HG03521 (cell line): Measurements from ENCODE around the gene KCNK1.
"Not testable (repeated sequence)": the region's sequence is repeated elsewhere in the genome, so short reads cannot be mapped to it uniquely, and the experiment has no call there.

Experiments
- ATAC-seq: cut with Tn5 transposase; IDR thresholded peaks from one replicate; pipeline ENCODE4 v1.9.1; 2021; ENCODE audit warnings: mild to moderate bottlenecking, moderate library complexity; ENCODE audit not compliant: unreplicated experiment

Gene KCNK1

DNA sequence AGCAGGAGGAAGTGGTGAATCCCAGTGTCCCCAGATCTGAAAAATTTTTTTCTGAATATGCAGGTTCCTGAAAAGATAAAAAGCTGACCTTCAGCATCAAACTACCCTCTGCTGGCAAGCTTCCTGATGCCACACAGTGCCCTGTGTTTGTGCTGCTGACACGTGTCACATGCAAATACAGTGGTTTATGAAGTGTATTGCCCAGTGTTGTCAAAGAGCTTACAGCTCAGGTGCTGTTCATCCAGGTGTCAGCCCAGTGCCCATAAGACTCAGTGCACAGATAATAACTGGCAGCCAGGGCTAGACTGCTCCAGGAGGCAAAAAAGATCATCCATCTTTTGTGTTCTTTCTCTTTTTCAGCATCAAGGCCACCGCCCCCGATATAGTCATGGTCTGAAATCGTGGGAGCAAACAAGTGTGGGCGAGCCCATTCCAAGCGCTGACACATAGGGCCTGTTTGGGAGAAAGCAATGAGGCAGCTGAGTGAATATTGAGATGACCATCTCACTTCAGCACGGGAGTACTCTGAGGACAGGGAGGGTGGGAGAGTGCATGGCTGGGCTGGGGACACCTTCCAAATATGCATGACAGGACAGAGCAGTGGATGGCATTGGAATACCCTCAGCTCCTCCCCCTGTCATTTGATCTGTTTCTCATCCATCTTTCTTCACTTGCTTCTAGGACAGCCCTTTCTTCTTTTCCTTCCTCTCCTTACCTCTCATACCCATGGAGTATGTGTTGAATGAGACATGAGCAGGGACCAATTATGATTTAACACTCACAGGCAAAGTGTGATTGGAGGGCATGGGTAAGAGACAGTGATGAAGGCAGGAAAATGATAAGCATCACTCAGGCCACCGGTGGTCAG, 6.4 kb upstream of the KCNK1 start:
- no peak for ATAC-seq

DNA sequence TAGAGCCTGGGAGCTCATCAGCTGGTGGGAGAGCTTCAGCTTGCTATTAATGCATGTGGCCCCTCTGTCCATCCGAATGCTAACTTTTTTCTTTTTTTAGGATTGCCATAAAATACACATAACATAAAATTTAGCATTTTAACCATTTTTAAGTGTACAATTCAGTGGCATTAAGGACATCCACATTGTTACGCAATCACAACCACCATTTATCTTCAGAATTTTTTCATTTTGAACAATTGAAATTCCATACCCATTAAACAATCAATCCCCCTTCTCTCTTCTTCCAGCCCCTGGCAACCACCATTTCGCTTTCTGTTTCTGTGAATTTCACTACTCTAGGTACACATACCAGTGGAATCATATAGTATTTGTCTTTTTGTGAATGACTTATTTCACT, 4.9 kb upstream of the KCNK1 start:
- no peak for ATAC-seq

DNA sequence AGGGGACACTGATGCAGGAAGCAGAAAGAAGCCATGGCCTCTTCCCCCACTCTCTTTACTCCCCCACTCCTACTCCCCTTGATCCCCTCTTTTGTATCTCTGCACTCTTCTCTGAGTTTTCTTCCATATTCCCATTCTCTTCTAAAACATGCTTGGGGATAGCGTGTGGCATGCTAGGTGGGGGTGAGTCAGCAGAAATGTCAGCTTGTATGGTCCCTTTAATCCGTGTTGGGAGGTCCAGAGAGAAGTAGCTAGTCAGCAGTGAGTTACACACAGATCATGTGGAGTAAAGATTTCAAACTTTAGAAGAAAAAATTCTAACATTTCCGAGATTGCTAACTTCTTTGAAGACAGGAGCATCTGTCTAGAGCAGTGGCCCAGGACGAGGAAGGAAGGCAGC, 4.0 kb upstream of the KCNK1 start:
- ATAC-seq: no peak

DNA sequence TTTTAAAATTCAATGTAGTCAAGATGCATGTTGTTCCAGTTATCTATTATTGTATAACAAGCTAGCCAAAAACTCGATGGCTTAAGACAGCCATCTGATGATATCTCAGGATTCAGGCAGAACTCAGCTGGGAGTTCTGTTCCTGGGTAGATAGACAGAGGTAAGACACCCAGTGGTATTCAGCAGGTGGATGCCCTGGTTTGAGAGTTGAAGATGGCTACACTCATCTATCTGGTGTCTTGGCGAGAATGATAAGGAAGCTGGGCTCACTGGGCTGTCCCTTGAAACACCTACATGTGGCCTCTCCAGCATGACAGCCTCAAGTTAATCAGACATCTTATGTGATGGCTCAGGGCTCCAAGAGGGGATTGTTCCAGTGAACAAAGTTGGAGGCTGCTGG, 3.3 kb upstream of the KCNK1 start:
- ATAC-seq: no peak

DNA sequence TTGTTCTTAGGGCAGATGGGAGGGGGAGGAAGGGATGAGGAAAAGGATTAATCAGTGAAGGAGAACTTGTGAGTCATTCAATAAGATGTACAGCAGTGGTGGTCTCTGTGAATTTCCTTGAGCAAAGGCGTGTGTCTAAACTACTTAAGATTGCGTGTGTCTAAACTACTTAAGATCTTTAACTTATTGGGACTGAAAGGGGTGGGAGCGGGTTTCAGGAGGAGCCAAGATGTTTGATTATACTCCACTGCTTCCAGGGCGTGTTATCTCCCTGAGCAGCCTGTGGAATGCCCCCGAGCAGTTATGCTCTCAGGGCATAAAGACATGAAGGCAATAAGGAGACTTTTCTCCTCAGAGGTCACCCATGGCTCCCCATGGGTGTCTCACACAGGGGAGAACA, 2.5 kb upstream of the KCNK1 start:
- ATAC-seq: not testable (repeated sequence)

DNA sequence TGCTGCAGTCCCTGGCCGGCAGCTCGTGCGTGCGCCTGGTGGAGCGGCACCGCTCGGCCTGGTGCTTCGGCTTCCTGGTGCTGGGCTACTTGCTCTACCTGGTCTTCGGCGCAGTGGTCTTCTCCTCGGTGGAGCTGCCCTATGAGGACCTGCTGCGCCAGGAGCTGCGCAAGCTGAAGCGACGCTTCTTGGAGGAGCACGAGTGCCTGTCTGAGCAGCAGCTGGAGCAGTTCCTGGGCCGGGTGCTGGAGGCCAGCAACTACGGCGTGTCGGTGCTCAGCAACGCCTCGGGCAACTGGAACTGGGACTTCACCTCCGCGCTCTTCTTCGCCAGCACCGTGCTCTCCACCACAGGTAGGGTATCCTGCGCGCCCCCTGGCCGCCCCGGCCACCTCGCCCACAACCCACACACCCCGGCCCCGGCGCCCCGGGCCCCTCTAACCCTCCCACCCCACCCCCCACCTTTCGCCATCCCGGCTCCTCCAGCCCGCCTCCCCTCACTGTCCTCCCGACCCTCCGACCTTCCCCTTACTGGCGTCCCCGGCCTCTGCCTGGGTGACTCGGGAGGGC, 352 bp downstream of the KCNK1 start:
- ATAC-seq: peak; percentile 36

DNA sequence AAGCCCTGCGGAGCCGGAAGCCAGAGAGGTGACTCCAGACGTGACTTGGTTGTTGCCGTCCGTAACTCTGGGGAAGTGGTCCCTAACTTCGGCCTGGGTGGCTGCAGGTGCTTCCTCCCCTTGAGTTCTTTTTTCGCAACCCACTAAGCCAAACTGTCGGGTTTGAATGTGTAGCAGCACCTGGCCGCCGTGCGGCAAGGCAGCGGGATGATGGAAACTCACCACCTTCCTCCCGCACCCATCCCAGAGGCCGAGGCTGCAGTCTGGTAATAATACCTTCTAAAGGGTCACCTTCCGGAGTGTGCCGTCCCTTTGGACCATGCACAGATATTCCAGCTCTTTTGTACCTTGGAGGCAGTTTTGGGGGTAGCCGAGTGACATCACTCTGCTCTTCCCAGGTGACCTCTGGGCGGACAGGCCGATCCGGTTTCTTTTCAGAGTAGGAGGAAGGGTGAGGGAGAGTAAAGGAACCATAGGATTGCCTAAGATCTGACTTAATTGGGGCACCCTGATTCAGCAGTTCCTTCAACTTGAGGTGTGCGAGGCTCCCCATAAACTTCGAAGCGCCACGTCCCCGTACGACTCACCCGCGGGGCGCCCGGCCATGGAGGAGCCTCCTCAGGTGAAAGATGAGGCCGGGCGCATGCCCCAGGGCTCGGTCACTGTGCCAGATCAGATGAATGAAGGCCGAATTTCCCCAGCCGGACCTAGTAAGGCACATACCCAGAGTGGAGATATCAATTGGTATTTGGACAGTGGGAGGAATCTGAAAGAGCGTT, 1.0 kb downstream of the KCNK1 start:
- peak; percentile 50 for ATAC-seq

DNA sequence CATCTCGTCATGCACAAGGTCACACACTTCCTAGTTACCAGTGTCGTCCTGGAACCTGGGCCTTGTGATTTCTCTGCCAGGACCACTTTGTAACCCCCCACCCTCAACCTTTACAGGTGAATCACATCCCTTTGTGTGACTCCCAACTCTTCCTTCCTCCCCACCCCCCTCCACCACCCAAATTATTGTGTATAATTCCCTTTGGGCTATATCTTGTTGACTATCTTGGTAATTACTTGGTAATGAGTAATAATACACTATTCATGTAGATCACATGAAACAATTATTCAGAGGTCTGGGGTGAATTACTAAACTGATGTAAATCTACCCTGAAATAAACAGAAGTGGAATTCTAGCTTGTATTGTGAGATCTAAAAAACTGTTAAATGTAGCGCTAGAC, 1.7 kb downstream of the KCNK1 start:
- ATAC-seq: no peak

DNA sequence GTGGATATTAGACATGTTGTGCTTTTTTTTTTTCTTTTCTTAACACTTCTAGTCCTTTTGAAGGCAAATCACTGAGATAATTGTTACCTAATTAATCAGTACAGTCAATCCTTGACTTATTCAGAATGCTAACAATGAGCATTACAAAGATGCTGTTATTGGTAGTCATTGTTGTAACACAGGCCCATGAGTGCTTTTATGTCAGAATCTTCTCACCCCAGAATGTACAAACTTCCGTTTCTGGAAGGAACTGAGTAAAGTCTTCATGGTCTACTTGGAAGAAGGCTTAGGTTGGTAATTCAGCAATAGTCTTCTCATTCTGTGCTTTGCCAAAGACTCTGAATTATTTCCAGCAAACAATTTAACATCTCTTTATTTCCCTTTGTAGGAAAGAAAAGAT, 3.1 kb downstream of the KCNK1 start:
- ATAC-seq: no peak

DNA sequence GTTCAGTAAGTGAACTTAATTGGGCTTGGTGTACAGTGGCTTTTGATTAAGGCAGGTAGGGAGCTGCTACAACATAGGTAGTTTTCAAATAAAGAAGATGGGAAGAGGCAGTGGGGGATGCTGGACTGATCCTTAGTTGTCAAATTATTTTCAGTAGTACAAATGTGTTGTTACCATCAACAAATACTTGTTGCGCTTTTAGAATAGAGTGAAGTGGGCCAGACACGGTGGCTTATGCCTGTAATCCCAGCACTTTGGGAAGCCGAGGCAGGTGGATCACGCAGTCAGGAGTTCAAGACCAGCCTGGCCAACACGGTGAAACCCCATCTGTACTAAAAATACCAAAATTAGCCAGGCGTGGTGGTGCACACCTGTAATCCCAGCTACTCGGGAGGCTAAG, 5.5 kb downstream of the KCNK1 start:
- ATAC-seq: not testable (repeated sequence)

DNA sequence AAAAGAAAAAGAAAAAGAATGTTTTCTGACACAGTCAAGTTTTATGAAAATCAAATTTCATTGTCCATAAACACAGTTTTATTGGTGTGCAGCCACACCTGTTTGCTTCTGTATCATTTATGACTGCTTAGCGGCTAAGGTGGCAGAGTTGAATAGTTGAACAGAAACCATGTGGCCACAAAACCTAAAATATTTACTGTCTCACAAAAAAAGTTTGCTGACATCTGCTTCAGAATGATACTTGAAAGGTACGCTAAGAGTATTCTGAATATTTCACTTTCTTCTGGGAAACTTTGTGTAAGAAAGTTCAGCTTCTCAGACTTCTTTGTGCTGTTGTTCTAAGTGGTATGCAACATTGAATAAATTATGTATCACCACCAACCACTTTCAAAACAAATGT, 6.2 kb downstream of the KCNK1 start:
- no peak for ATAC-seq

DNA sequence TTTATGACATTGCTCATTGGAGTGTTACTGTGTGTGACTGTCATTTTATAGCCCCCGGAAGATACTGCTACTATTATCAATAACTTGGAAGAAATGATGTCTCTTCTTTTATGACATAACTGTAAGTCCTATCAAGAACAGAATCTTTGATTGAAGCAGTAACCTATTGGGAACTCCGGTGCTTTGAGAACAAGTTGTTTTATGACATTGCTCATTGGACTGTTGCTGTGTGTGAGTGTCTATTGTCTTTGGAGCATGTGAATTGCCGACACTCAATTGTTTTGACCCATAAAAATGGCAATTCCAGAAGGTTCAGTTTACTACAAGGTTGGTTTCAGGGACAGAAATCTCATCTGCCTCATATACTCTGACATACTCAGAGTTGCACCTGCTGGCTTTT, 8.0 kb downstream of the KCNK1 start:
- no peak for ATAC-seq

DNA sequence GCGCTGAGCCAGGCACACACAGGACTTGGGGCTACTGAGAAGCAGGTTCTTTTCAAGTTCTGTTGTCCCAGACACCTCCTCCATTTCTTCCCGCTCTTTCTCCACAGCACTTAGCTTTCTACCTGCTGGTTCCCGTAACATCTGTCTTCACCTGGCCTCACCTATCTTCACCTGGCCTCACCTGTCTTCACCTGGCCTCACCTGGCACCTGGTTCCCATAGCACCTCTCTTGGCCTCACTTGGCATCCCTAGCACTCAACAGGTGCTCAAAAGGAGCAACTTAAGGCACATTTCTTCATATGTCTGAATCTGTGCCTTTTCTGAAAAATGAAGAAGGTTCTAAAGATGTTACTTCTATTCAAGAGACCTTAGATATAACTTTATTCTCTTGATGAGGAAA, 10.4 kb downstream of the KCNK1 start:
- ATAC-seq: no peak

DNA sequence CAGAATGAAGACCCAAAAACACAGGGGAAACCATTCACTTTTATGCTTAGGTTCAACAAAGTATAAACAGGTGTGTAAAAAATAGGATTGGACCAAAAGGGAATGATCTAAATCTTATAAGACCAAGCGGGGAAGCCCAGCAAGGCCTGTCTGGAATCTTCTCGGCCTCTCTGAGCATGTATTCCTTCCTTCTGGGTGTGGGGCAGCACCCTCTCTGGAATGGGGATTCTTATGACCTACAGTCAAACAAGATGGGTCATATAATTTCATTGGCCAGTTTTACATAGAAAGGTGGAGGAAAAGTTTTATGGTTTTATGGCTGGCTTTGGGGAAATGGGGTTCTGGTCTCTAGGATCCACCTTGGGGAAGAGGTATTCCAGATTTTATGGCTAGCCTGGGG, 11.2 kb downstream of the KCNK1 start:
- ATAC-seq: no peak

DNA sequence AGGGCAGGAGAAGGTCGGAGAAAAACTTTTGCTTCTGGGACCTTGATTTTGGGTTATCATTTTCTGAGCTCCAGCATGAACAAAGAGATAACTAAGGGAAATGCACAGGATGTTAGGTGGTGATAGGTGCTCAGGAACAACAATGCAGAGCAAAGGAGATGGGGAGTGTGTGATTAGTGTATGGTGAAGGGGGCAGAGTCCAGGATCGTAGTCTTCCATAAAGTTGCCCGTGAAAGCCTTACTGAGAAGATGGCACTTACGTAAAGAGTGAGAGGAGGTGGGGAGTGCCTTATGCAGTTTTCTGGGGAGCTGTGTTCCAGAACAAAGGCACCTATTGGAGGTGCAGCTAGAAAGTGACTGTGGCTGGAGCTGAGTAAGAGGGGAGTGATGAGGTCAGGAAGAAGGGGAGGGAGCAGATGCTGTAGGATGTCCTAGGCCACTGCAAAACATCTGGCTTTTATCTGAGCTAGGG, 11.6 kb downstream of the KCNK1 start:
- ATAC-seq: no peak

DNA sequence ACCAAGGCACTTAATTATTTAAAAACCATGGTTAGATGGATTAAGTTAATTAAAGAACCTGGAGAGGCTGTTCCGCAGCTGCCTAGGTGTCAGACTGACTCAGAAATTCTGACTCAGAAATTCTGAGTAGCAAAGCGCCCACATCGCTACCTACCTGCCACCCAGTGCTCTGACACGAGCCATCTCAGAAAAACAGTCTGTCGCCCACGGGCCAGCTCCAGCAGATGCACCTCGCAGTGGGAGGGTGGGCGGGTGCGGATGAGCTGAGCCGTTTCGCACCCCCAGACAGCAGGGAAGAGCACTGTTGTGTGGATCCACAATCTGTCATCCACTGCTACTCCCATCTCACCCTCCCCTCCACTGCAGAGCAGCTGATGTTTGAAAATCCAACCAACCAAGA, 13.5 kb downstream of the KCNK1 start:
- ATAC-seq: no peak

DNA sequence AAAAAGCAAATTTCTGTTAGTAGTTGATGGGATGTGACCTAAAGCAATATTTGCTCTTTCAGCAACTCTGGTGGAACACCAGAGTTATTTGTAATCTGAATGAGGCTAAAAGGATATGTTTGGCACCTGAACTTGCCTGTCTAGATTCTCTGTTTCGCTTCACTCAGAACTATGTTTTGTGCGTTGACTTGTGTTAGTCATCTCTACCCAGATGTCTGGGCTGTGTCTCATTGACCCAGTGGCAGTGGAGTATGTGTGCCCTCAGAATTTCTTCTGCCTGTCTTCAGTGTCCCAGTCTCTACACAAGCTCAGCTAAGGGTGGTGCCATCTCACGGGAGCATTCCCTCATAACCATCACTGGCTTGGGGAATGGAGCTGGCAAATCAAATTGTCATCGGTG, 13.9 kb downstream of the KCNK1 start:
- ATAC-seq: no peak

DNA sequence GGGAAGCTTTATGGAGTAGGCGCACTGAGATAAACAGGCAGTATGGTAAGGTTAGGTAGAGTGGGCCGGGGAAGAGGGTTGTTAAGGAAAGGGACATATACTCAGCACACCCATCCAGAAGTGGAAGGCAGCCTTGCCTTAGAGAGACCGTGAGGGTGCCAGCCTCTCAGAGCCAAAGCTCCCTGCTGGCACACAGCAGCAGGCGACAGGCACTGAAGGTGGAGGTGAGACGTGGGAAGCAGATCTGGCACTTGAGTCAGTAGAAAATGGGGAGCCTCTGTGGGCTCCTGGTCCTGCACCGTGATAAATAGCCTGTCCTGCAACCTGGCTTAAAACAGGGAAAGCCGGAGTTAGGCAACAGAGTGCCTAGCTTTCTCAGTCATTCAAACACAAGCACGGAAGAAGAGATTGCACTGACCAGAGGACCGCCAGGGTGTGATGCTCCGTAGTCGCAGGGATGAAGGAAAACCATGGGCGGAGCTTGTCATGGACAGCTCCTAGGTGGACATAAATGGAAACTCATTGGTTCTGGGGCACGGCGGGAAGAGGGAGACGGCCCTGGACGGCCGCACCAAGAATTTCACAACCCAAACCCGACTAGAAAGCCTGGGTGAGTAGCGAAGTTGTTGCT, 15.5 kb downstream of the KCNK1 start:
- ATAC-seq: no peak

DNA sequence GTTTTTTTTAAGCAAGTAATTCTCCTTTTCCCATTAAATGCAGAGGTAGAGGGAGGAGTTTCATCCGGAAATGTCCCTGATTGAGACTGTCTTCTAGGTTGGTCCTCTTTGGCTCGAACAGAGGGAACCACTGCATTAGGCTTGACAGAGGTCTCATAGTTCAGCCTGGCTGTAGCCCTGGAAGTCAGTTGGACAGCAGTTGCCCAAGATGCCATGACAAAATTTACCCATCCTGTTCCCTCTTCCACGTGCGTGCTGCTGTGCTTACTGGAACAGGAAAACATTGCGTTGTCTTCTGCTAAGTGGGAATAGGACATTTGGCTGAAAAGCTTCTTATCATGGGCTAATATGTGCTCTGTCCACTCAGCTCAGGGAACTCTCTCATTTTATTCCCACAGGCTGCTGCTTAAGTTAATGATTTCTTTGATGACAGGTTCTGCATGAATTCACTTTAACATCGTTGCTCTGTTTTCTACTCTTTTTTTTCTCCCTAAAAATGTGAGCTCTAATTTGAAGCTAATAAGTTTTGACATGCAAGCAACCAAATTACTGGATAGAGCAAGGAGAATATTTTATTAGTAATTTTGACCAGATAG, 18.0 kb downstream of the KCNK1 start:
- no peak for ATAC-seq

DNA sequence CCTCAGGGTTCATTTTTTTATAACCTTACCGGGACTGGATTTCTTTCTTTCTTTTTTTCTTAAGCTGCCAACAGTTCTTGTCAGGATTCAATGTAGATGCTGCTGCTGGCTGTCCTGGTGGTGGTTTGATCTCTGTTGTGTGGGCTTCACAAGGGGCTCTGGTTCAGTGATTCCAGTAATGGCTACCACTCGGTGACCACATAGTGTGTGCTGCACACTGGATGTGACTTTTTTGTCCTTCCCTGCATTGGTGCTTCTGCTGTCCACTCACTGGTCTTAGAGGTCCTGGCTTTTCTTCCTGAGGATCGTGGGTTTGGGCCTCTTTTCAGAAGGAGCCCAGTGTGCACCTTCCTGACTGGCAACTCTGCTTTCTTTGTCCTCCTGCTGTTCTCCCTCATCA, 18.5 kb downstream of the KCNK1 start:
- no peak for ATAC-seq
